ENCODE measurements around the gene LRRFIP2.

DNA sequence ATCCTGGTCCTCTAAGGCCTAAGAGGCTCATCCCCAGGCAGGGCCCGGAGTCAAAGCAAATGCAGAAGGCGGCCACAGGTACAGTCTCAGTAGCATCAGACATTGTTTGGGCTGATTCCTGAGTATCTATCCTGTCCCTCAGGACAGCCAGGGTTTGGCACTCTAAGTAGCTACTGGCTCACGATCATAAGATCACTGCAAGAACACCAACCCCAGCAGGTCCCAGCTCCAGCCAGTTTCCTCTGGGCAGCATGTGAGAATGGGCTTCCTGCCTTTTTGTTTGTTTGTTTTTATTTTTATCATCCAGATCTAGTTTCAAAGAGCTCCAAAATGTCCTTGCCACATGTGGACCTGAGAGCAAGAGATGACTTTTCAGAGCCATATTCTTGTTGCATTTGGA lies 32.7 kb downstream of the LRRFIP2 start:
- TF ChIP-seq, protein P1, sequence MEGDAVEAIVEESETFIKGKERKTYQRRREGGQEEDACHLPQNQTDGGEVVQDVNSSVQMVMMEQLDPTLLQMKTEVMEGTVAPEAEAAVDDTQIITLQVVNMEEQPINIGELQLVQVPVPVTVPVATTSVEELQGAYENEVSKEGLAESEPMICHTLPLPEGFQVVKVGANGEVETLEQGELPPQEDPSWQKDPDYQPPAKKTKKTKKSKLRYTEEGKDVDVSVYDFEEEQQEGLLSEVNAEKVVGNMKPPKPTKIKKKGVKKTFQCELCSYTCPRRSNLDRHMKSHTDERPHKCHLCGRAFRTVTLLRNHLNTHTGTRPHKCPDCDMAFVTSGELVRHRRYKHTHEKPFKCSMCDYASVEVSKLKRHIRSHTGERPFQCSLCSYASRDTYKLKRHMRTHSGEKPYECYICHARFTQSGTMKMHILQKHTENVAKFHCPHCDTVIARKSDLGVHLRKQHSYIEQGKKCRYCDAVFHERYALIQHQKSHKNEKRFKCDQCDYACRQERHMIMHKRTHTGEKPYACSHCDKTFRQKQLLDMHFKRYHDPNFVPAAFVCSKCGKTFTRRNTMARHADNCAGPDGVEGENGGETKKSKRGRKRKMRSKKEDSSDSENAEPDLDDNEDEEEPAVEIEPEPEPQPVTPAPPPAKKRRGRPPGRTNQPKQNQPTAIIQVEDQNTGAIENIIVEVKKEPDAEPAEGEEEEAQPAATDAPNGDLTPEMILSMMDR (conservative IDR thresholded peaks at IDR 0.05) = no peak
- TF ChIP-seq ZFX (IDR thresholded peaks at IDR 0.05) = no peak

Data from C4-2B (cell line).